ENCODE measurements around the gene PTCD2.
"Not testable (repeated sequence)": the region's sequence is repeated elsewhere in the genome, so short reads cannot be mapped to it uniquely, and the experiment has no call there.

The PTCD2 gene

DNA sequence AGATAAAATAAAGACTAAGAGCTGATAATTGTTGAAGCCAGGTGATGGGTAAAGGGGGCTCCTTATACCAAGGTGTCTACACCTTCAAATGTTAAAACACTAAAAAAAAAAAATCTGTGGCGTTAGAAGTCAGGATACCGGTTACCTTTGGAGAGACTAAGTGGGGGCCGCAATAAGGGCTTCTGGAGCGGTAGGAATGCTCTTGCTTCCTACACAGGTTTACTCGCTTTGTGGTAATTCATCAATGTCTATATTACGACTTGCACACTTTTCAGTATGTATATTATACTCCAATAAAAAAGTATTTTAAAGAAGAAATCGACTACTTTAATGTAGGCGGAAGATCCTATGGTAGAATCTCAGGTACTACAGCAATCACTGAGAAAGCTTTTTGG, 12.6 kb upstream of the PTCD2 start:
- TF ChIP-seq, protein P1, sequence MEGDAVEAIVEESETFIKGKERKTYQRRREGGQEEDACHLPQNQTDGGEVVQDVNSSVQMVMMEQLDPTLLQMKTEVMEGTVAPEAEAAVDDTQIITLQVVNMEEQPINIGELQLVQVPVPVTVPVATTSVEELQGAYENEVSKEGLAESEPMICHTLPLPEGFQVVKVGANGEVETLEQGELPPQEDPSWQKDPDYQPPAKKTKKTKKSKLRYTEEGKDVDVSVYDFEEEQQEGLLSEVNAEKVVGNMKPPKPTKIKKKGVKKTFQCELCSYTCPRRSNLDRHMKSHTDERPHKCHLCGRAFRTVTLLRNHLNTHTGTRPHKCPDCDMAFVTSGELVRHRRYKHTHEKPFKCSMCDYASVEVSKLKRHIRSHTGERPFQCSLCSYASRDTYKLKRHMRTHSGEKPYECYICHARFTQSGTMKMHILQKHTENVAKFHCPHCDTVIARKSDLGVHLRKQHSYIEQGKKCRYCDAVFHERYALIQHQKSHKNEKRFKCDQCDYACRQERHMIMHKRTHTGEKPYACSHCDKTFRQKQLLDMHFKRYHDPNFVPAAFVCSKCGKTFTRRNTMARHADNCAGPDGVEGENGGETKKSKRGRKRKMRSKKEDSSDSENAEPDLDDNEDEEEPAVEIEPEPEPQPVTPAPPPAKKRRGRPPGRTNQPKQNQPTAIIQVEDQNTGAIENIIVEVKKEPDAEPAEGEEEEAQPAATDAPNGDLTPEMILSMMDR (conservative IDR thresholded peaks at IDR 0.05; ENCODE audit: low read length): no peak
- DNase-seq (ENCODE audit: low read depth): no peak
- peak overlapping the region; percentile 85 for H3K4me3 ChIP-seq (ENCODE audit: low read length)

DNA sequence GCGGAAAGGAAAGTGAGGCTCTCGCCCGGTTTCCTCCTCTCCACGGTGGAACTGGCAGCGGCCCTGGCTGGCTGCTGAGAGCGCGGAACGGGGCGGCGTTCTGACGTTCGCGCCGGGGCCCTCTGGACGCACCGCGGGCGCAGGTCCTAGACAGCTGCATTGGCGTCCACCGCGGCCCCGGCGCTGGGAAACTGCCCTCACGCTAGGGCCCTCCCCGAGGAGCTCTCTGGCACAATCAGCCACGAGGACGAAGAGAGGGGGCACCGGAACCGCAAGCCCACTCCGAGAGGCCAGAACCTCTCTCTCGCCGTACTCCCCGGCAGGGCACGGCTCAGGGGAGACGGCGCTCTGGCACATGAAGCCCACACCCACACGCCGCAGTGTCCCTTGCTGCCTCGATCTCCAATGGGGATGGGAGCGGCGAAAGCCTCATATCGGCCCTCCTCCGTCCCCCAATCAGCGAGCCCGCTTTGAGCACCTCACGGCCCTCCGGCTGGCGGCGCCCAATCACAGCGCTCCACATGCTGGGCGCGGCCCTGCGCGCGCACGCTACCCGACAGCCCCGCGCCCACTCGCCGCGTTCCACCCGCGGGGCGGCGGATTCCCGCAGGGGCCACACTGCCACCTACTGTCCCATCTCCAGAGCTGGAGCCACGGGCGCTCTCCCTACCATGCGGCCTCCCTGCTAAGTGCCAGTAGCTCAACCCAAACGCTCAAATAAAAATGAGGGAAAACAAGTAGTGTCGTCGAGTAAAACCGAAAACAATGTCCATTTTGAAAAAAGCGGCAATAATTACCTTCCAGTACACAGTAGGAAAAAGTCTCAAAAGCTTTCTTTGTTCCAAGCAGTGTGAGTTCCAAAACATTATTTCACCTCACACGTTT, 12.0 kb upstream of the PTCD2 start:
- TF ChIP-seq, protein P1 (conservative IDR thresholded peaks at IDR 0.05; ENCODE audit: low read length): peak; percentile 72

DNA sequence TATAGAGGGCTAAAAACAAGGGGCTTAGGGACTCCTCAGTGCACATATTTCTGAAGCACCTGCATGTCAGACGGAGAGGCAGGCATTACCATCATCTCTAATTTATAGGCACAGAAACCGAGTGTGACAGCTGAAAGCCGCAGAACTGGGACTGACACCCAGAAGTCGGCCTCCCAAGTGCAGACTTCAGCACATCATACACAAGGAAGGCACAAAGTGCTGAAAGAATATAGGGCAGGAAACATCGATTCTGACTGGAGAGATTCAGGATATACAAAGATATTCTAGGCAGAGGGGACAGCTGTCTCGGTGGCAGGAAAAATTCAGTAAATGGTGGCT, 11.4 kb upstream of the PTCD2 start:
- TF ChIP-seq, protein P1 (conservative IDR thresholded peaks at IDR 0.05; ENCODE audit: low read length): no peak
- no peak for DNase-seq (ENCODE audit: low read depth)
- H3K4me3 ChIP-seq (ENCODE audit: low read length): no peak overlapping the region

More for the DNA sequence above, 12.0 kb upstream of the PTCD2 start:
- peak; percentile 97 for DNase-seq (ENCODE audit: low read depth)
- peak overlapping the region; percentile 85 for H3K4me3 ChIP-seq (ENCODE audit: low read length)

DNA sequence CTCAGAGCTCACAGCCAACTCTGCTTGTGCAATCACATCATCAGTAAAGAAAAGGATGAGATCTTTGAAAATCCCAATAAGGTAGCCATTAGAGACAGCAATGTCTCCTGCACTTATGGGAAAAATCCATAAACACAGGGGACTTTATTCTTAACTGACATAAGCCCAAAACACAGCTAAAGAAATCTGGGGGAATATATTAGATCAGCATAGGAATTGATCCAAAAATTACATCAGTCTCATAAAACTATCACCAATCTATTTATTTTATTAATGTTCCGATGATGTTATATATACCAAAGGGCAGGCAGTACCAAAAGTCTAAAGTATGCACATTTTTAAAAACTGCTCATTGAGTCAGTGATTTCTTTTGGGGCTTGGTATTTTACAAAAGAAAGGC, 7.0 kb upstream of the PTCD2 start:
- no peak for DNase-seq (ENCODE audit: low read depth)
- TF ChIP-seq, protein P1 (conservative IDR thresholded peaks at IDR 0.05; ENCODE audit: low read length): no peak
- no peak overlapping the region for H3K4me3 ChIP-seq (ENCODE audit: low read length)

DNA sequence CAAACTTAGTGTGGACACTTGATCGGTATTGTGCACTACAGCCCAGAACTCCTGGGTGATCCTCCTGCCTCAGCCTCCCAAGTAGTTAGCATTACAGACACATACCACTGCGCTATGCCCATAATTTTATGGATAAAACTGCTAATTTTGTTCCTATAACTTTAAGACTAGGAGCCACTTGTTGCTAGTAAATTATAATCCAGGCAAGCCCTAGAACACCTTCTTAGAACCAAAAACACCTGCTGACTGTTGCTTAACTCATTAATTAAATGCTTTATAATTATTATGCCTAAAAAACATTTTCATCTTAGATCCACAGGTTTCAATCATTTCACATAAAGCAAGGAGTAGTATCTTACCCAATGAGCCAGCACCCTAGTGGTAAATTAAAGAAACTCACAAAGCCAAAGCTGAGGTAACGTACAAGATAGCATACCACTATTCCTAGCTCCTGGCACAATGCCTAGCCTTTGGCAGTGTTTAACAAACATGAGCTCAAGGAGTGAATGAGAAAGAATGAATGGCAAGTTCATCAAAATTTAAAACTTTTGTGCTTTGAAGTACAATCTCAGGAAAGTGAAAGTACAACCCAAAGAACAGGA, 5.5 kb upstream of the PTCD2 start:
- H3K4me3 ChIP-seq (ENCODE audit: low read length): no peak overlapping the region
- peak; percentile 46 for DNase-seq (ENCODE audit: low read depth)
- TF ChIP-seq, protein P1 (conservative IDR thresholded peaks at IDR 0.05; ENCODE audit: low read length): no peak; the same call in 1 of the 2 replicates

DNA sequence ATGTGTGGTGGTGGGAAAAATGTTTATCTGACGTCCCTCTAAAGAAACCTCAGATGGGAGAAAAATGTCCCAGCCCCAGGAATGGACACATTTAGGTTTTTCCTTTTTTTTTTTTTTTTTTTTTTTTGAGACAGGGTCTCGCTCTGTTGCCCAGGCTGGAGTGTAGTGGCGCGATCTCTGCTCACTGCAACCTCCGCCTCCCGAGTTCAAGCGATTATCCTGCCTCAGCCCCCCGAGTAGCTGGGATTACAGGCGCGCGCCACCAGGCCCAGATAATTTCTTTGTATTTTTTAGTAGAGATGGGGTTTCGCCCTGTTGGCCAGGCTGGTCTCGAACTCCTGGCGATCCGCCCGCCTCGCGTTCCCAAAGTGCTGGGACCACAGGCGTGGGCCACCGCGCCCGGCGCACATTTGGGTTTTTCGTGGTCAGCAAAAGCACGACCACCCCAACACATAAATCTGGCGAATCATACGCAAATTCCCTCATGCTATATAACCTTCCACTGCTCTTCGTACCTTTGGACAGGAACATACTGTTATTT, 668 bp upstream of the PTCD2 start:
- H3K4me3 ChIP-seq (ENCODE audit: low read length): peak overlapping the region; percentile 98
- not testable (repeated sequence) for DNase-seq (ENCODE audit: low read depth)

DNA sequence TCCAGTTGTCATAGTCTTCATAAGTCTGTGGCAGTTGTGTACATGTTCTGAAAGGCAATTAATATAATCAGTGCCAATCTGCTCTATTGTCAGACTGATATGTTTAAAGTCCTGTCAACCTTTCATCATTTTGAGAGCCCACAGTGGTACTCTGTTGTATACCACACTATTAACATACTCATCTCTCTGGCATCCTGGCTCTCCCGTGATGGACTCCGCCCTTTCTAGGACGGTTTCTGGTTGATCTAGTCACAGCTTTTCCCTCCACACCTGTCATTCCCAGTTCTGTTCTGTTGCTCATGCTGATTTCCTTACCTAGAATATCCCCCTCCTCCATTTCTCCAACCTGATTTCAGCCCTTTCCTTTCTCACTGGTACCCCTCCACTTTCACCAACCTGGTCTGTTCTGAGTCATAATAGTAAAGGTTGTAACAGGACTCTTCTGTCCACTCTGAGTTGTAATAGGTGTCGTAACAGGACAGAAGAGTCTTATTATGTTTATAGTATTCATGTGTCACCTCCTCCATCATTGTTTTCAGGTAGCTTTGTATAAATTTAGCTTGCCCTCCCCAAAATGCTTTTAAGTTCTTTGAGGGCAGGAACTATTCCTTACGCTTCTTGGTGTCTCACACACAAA, 4.1 kb downstream of the PTCD2 start:
- H3K4me3 ChIP-seq (ENCODE audit: low read length): no peak overlapping the region
- TF ChIP-seq, protein P1 (conservative IDR thresholded peaks at IDR 0.05; ENCODE audit: low read length): no peak
- DNase-seq (ENCODE audit: low read depth): no peak

Measured in AG10803 (cell line).